Measurements from ENCODE around the gene EHMT2.
"Not testable (repeated sequence)": the region's sequence is repeated elsewhere in the genome, so short reads cannot be mapped to it uniquely, and the experiment has no call there.

EHMT2 gene

DNA sequence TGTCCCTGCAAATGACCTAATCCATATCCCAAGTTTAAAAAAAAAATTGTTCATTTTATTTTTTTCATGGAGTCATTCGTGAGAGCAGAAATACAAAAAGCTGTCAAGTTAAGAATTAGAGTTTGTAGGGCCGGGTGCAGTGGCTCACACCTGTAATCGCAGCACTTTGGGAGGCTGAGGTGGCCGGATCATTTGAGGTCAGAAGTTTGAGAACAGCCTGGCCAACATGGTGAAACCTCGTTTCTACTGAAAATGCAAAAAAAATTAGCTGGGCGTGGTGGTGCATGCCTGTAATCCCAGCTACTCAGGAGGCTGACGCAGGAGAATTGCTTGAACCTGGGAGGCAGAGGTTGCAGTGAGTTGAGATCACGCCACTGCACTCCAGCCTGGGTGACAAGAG, 9.2 kb upstream of the EHMT2 start:
- H3K4me3 ChIP-seq (ENCODE audit: low read depth, low read length); H3K36me3 ChIP-seq (ENCODE audit: control insufficient read depth in 2 of 2, insufficient read depth in 1 of 2, low read length in 2 of 2); H3K27ac ChIP-seq (ENCODE audit: extremely low read depth, low read depth, low read length); H3K9me3 ChIP-seq (ENCODE audit: control insufficient read depth, insufficient read depth, low read depth, low read length); CTCF ChIA-PET: not testable (repeated sequence)
- peaks cover 12% of the 10 kb centered on the region; the same call in 1 of the 2 replicates for H3K4me1 ChIP-seq (ENCODE audit: control insufficient read depth, insufficient read depth, low read length)
- POLR2A ChIA-PET, result interaction anchor here (0.6 to 0.9 kb wide), 3 partner anchors 38 to 42 kb away, joined by 4 read pairs; partner anchors contain the start of gene CFB

DNA sequence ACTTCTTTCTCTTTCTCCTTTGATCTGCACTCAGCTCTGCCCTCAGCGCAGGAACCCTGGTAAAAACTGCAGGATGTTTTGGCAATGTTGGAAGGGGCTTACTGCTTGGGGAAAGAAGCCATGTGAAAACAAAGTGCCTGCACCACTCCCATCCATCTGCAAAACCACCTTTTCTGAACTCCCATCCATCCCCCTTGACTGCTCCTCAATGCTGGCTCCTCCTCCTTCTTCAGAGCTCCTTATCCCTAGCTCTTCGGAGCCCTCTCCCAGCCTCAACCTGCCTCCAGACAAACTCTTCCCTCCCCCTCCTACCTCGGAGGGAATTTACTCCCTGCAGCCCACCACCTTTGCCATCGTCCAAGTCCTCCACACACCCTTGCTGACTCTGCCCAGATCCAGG, 8.6 kb upstream of the EHMT2 start:
- Histone ChIP-seq H3K4me1 (ENCODE audit: control insufficient read depth, insufficient read depth, low read length) (peaks cover 9% of the 10 kb centered on the region; the same call in 1 of the 2 replicates), H3K9me3 (ENCODE audit: control insufficient read depth, insufficient read depth, low read depth, low read length) (no peaks in the 10 kb centered on the region), H3K36me3 (ENCODE audit: control insufficient read depth in 2 of 2, insufficient read depth in 1 of 2, low read length in 2 of 2) (no peaks in the 10 kb centered on the region), H3K27ac (ENCODE audit: extremely low read depth, low read depth, low read length) (no peak overlapping the region), H3K4me3 (ENCODE audit: low read depth, low read length) (no peak overlapping the region)
- ChIA-PET POLR2A (no interaction called here), CTCF (interaction anchor here (0.7 to 1.4 kb wide), 2 partner anchors 100 to 142 kb away, joined by 3 to 7 read pairs; no protein-coding TSS in a partner anchor)
- TF ChIP-seq ZNF223 (tag by site-specific recombination; IDR thresholded peaks at IDR 0.05), result 0 out of 2 replicates have a peak, but pooled peaks have one; percentile 26
- peak; percentile 67 for TF ChIP-seq ZBTB17 (tag by site-specific recombination; IDR thresholded peaks at IDR 0.05)
- TF ChIP-seq, protein P1, sequence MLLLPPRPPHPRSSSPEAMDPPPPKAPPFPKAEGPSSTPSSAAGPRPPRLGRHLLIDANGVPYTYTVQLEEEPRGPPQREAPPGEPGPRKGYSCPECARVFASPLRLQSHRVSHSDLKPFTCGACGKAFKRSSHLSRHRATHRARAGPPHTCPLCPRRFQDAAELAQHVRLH (tag by site-specific recombination; IDR thresholded peaks at IDR 0.05), result no peak

DNA sequence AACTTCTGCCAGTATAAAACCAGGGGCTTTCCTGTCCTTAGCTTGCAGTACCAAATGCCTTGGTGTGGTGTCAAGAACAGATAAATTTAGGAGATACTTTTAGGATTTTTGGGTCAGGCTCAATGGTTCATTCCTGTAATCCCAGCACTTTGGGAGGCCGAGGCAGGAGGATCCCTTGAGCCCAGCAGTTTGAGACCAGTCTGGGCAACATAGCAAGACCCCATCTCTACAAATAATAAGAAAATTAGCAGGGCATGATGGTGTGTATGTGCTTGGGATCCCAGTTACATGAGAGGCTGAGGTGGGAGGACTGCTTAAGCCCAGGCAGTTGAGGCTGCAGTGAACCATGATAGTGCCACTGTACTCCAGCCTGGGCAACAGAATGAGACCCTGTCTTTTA, 7.5 kb upstream of the EHMT2 start:
- TF ChIP-seq ZNF121 (tag by site-specific recombination; IDR thresholded peaks at IDR 0.05) (peak; percentile 81), ZIC2 (tag by site-specific recombination; IDR thresholded peaks at IDR 0.05) (no peak), KLF16 (tag by site-specific recombination; IDR thresholded peaks at IDR 0.05) (no peak), ZNF48 (tag by site-specific recombination; IDR thresholded peaks at IDR 0.05) (no peak), ZNF621 (tag by site-specific recombination; IDR thresholded peaks at IDR 0.05) (no peak), ZNF133 (tag by site-specific recombination; IDR thresholded peaks at IDR 0.05) (no peak), ZNF555 (tag by site-specific recombination; conservative IDR thresholded peaks at IDR 0.05) (no peak), ZNF701 (tag by site-specific recombination; IDR thresholded peaks at IDR 0.05) (no peak)
- Histone ChIP-seq H3K27ac (ENCODE audit: extremely low read depth, low read depth, low read length) (no peak overlapping the region), H3K9me3 (ENCODE audit: control insufficient read depth, insufficient read depth, low read depth, low read length) (no peaks in the 10 kb centered on the region), H3K4me1 (ENCODE audit: control insufficient read depth, insufficient read depth, low read length) (peaks cover 9% of the 10 kb centered on the region; the same call in 1 of the 2 replicates), H3K36me3 (ENCODE audit: control insufficient read depth in 2 of 2, insufficient read depth in 1 of 2, low read length in 2 of 2) (no peaks in the 10 kb centered on the region), H3K4me3 (ENCODE audit: low read depth, low read length) (no peak overlapping the region)
- CTCF ChIA-PET, result interaction anchor here (0.6 to 3.8 kb wide), 4 partner anchors 16 to 143 kb away, joined by 3 to 29 read pairs (median 6); no protein-coding TSS in a partner anchor
- POLR2A ChIA-PET, result interaction anchor here (1.2 kb wide), 1 partner anchor 47 kb away, joined by 3 read pairs; no protein-coding TSS in a partner anchor

DNA sequence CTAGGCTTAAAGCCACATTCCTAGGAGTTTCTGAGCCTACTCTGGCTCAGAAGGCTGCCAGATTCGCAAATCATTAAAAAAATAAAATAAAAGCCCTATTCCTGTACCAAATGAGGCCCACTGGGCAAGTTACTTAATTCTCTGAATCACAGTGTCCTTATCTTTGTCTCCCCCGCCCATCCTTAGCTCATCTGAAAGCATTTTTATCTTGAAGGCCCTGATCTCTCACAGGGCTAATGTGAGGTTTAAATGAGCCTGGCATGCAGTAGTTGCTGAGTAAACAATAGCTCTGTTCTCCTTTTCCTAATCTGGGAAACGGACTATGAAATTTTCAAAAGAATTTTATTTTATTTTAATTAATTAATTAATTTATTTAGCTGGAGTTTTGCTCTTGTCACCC, 6.5 kb upstream of the EHMT2 start:
- ChIA-PET CTCF (interaction anchor here (0.6 to 3.8 kb wide), 3 partner anchors 15 to 134 kb away, joined by 3 to 29 read pairs (median 6); no protein-coding TSS in a partner anchor), POLR2A (interaction anchor here (0.7 to 1.2 kb wide), 2 partner anchors 35 to 48 kb away, joined by 3 read pairs; no protein-coding TSS in a partner anchor)
- Histone ChIP-seq H3K9me3 (ENCODE audit: control insufficient read depth, insufficient read depth, low read depth, low read length) (no peaks in the 10 kb centered on the region), H3K36me3 (ENCODE audit: control insufficient read depth in 2 of 2, insufficient read depth in 1 of 2, low read length in 2 of 2) (peaks cover 0 to 4% of the 10 kb centered on the region in 2 experiments; a peak in 1 of 3 replicates), H3K4me1 (ENCODE audit: control insufficient read depth, insufficient read depth, low read length) (peaks cover 11% of the 10 kb centered on the region), H3K4me3 (ENCODE audit: low read depth, low read length) (no peak overlapping the region), H3K27ac (ENCODE audit: extremely low read depth, low read depth, low read length) (no peak overlapping the region)
- TF ChIP-seq, protein P2, sequence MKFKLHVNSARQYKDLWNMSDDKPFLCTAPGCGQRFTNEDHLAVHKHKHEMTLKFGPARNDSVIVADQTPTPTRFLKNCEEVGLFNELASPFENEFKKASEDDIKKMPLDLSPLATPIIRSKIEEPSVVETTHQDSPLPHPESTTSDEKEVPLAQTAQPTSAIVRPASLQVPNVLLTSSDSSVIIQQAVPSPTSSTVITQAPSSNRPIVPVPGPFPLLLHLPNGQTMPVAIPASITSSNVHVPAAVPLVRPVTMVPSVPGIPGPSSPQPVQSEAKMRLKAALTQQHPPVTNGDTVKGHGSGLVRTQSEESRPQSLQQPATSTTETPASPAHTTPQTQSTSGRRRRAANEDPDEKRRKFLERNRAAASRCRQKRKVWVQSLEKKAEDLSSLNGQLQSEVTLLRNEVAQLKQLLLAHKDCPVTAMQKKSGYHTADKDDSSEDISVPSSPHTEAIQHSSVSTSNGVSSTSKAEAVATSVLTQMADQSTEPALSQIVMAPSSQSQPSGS (tag by site-specific recombination; IDR thresholded peaks at IDR 0.05; ENCODE audit: low read depth), result no peak
- 0 out of 2 replicates have a peak, but pooled peaks have one; percentile 37 for TF ChIP-seq ZNF664 (tag by site-specific recombination; IDR thresholded peaks at IDR 0.05)
